ENCODE results near the gene REXO1. TPM values are rescaled to one million over a fixed set of nuclear protein-coding genes. Genes with fewer than 3 reads are reported as not detected.
A peak's percentile ranks its signal among the peaks of the same experiment; 100 is the strongest.

REXO1 gene
- total and polyA plus RNA-seq, 2 donors from 2014 or later, result 12.1 to 36.8 TPM

DNA sequence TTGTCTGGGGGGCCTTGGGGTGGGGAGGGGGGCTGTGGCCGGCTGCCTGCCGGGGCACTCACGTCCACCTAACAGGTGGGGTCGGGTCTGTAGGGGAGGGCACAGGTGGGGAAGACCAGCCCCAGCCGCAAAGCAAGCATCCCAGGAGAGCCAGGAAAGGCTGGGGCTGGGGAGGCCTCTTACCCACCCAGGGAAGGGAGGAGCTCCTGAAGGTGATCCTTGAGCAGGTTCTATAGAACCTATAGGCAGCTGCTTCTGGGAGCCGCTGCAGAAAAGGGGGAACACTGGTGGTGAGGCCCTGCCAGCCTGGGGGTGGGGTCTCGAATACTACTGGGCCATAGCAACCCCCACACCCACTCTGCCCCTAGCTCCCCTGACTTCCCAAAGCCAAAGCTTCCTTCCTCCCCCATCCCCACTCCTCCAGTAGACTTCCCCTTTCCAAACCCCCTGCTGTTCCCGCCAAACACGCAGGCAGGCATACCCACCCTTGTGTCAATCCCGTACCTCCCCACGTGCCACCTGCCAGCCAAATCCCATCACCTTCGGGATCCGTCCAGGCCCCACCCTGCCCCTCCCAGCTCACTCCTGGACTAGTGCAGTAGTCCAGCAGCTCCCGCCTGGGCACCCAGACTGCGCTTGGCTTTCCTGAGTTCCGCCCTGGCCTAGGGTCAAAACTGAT lies 9.5 kb upstream of the REXO1 start:
- Histone ChIP-seq H3K27ac (ENCODE audit: low read depth in 2 of 2, low read length in 2 of 2) (peak overlapping the region; percentile 75 to 83), H3K36me3 (ENCODE audit: control insufficient read depth in 2 of 3, insufficient read depth in 3 of 3, low read length in 3 of 3) (no peaks in the 10 kb centered on the region), H3K9ac (ENCODE audit: low read length in 3 of 3) (peak overlapping the region in 1 of 3 donors; percentile 46), H3K4me3 (ENCODE audit: low read length in 3 of 3) (peak overlapping the region in 1 of 3 donors; percentile 44), H3K4me1 (ENCODE audit: control insufficient read depth in 2 of 3, insufficient read depth in 2 of 3, low read depth in 1 of 3, low read length in 3 of 3) (peaks cover 0 to 41% (median 16%) of the 10 kb centered on the region in 3 donors), H3K27me3 (ENCODE audit: control insufficient read depth, insufficient read depth, low read length) (no peaks in the 10 kb centered on the region), H3K9me3 (ENCODE audit: control insufficient read depth in 2 of 3, insufficient read depth in 1 of 3, low read length in 3 of 3) (no peaks in the 10 kb centered on the region)
- TF ChIP-seq, protein P1, sequence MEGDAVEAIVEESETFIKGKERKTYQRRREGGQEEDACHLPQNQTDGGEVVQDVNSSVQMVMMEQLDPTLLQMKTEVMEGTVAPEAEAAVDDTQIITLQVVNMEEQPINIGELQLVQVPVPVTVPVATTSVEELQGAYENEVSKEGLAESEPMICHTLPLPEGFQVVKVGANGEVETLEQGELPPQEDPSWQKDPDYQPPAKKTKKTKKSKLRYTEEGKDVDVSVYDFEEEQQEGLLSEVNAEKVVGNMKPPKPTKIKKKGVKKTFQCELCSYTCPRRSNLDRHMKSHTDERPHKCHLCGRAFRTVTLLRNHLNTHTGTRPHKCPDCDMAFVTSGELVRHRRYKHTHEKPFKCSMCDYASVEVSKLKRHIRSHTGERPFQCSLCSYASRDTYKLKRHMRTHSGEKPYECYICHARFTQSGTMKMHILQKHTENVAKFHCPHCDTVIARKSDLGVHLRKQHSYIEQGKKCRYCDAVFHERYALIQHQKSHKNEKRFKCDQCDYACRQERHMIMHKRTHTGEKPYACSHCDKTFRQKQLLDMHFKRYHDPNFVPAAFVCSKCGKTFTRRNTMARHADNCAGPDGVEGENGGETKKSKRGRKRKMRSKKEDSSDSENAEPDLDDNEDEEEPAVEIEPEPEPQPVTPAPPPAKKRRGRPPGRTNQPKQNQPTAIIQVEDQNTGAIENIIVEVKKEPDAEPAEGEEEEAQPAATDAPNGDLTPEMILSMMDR (IDR thresholded peaks at IDR 0.05; ENCODE audit: borderline replicate concordance, extremely low read depth, insufficient read depth), result no peak
- FAIRE-seq, result no peak
- intact Hi-C loops (cut with DNase I), result no loop called here
- DNase-seq, result peak in 2 of 5 donors; percentile 10 to 80

DNA sequence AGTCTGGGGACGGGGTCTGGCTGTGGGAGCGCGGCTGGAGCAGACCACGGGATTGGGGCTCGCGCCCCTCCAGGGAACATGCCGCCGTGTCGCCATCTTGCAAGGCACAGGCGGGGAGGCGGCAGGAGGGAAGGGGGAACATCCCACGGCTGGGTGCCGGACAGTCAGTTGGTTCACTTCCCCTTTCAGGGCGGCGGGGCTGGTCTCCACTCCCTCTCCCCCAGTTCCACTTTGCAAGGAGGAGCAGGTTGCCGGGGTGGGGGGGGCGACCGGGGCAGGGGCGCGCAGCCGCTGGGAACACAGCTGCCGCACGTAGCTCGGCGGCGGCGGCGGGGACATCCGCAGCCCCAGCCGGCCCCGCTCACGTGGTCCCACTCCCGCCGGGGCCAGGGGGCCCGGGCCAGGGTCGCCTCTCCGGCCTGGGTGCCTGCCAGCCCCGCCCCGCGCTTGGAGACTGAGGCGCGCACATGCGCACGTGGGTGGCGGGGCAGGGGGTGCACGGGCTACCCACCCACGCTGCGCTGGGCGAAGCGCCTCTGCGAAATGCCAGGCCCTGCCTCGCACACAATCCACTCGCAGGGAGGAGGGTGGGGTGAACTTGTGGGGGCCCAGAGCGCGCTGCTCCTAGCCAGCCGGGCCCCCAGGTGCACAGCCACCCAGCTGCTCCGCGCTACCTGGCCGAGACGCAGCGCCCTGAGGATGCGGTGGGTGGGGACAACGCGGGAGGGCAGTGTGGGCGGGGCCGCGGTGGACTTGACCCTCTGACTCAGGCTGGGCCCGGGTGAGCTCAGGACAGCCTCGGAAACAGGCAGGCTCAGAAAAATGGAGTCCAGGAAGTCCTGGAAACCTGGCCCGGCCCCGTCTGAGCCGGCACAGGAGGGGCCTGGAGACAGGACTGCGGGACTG lies 8.7 kb upstream of the REXO1 start:
- peak overlapping the region; percentile 75 to 83 for H3K27ac ChIP-seq (ENCODE audit: low read depth in 2 of 2, low read length in 2 of 2)
- DNase-seq (peak; percentile 58 to 95 (median 77)), FAIRE-seq (no peak)
- H3K36me3 ChIP-seq (ENCODE audit: control insufficient read depth in 2 of 3, insufficient read depth in 3 of 3, low read length in 3 of 3), result no peaks in the 10 kb centered on the region
- no peaks in the 10 kb centered on the region for H3K9me3 ChIP-seq (ENCODE audit: control insufficient read depth in 2 of 3, insufficient read depth in 1 of 3, low read length in 3 of 3)
- peak overlapping the region in 2 of 3 donors; percentile 38 to 44 for H3K4me3 ChIP-seq (ENCODE audit: low read length in 3 of 3)
- peaks cover 0 to 41% (median 16%) of the 10 kb centered on the region in 3 donors for H3K4me1 ChIP-seq (ENCODE audit: control insufficient read depth in 2 of 3, insufficient read depth in 2 of 3, low read depth in 1 of 3, low read length in 3 of 3)
- intact Hi-C loops (cut with DNase I), result no loop called here
- peak overlapping the region in 1 of 3 donors; percentile 46 for H3K9ac ChIP-seq (ENCODE audit: low read length in 3 of 3)
- H3K27me3 ChIP-seq (ENCODE audit: control insufficient read depth, insufficient read depth, low read length), result no peaks in the 10 kb centered on the region
- TF ChIP-seq, protein P1 (IDR thresholded peaks at IDR 0.05; ENCODE audit: borderline replicate concordance, extremely low read depth, insufficient read depth), result no peak

DNA sequence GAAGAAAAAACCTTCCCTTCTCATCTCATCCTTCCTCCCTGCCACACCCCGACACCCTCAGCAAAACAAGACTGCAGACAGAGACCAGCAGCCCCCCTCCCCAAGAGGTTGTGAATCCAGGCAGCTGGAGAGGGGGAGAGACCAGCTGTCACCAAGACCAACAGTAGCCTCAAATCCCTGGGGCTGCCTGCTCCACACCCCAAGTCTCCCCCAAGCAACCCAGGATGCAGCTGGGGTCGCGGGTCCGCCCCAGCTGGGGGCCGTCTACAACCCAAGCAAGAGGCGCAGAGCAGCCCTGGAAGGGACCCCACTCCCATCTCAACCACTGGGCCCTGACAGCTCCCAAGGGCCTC lies 8.0 kb upstream of the REXO1 start:
- Histone ChIP-seq H3K36me3 (ENCODE audit: control insufficient read depth in 2 of 3, insufficient read depth in 3 of 3, low read length in 3 of 3) (no peaks in the 10 kb centered on the region), H3K27ac (ENCODE audit: low read depth in 2 of 2, low read length in 2 of 2) (peak overlapping the region; percentile 55 to 87), H3K4me3 (ENCODE audit: low read length in 3 of 3) (no peak overlapping the region), H3K9ac (ENCODE audit: low read length in 3 of 3) (peak overlapping the region in 1 of 3 donors; percentile 7), H3K4me1 (ENCODE audit: control insufficient read depth in 2 of 3, insufficient read depth in 2 of 3, low read depth in 1 of 3, low read length in 3 of 3) (peaks cover 0 to 36% (median 16%) of the 10 kb centered on the region in 3 donors), H3K27me3 (ENCODE audit: control insufficient read depth, insufficient read depth, low read length) (no peaks in the 10 kb centered on the region), H3K9me3 (ENCODE audit: control insufficient read depth in 2 of 3, insufficient read depth in 1 of 3, low read length in 3 of 3) (no peaks in the 10 kb centered on the region)
- no peak for FAIRE-seq
- intact Hi-C loops (cut with DNase I), result no loop called here
- TF ChIP-seq, protein P1 (IDR thresholded peaks at IDR 0.05; ENCODE audit: borderline replicate concordance, extremely low read depth, insufficient read depth), result no peak
- peak in 2 of 5 donors; percentile 59 to 73 for DNase-seq
